Keratinocyte (primary cell): ENCODE data around the gene PYCR2.

Experiments used
- CTCF ChIP-seq, 3 experiments: IDR thresholded peaks in 1 of 3; conservative IDR thresholded peaks in 1 of 3; optimal IDR thresholded peaks in 1 of 3; 2 replicates in 2 of 3; 3 replicates in 1 of 3; pipeline versions ENCODE3 to v1.5.1; 2011; ENCODE audit warnings: low read length in 3 of 3, mild to moderate bottlenecking in 3 of 3, moderate library complexity in 2 of 3, control low read depth in 1 of 3, inconsistent platforms in 1 of 3; ENCODE audit not compliant: insufficient read depth in 2 of 3; ENCODE audit errors: extremely low read depth in 1 of 3
- EZH2 ChIP-seq: IDR thresholded peaks from one replicate; pipeline ENCODE4 v1.6.1; 2012; ENCODE audit warnings: inconsistent platforms, mild to moderate bottlenecking, low read length, moderate library complexity

DNA sequence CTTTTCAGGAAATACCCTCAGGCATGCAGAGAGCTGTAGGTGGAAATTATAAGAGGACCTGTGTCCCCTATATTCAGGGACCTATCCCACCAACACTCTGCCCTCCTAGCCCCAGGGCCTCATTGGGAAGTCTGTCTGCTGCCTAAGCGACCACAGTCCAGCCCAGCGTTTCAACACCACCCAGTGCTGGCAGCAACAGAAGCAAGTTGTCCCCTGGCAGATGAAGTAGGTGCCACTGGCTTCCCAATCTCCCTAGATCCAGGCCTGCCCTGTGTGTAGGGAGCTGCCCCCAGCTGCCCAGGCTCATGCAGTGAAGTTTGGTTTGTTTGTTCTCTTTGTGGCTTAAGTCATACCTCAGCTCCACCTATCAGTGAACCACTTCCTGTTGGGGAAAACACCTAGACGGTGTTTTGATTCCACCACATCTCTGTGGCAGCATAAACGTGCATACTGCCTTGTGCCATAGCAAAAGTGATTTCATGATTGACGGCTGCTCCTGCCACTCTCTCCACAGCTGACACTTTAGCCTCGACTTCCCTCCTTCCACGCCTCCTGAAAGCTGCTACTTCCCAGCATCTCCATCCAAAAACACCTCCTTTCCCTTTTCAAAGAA, 27.0 kb downstream of the PYCR2 start:
- peak in 1 of 3 experiments; percentile 19 for TF ChIP-seq CTCF (optimal IDR thresholded peaks at IDR 0.05 in 1 of 3, IDR thresholded peaks at IDR 0.05 in 1 of 3, conservative IDR thresholded peaks at IDR 0.05 in 1 of 3; ENCODE audit: extremely low read depth in 1 of 3, insufficient read depth in 2 of 3, low read length in 3 of 3)
- no peak for TF ChIP-seq EZH2
